Ovary (tissue), 3 donors: ENCODE results near the gene NKAIN4.

Experiments used
- CTCF ChIP-seq, 3 donors: fragments of 450-650 bp in 2 of 3; fragments of 200-600 bp in 1 of 3; IDR thresholded peaks; one replicate each; pipeline versions ENCODE4 v1.5.1 to v1.8.0; 2016 to 2022; ENCODE audit warnings: antibody characterized with exemption in 3 of 3, mild to moderate bottlenecking in 1 of 3
- EP300 ChIP-seq: sonication (generic); formaldehyde crosslinking; IDR thresholded peaks from one replicate; pipeline ENCODE4 v1.6.1; 2017; ENCODE audit warnings: antibody characterized with exemption
- donor health status: DM: no; HTN: no; CAD: no.

- TF ChIP-seq EP300 (no peak), CTCF (IDR thresholded peaks at IDR 0.05) (no peak)
Observed at GRCh38 chr20:63223826-63224207, 30.4 kb downstream of the NKAIN4 start.
